ENCODE measurements around the gene CRNKL1. TPM values are rescaled to one million over a fixed set of nuclear protein-coding genes. Genes with fewer than 3 reads are reported as not detected.

CRNKL1 gene
- total and polyA plus RNA-seq, 4 donors: 5.0 to 16.2 (median 7.9) TPM

DNA sequence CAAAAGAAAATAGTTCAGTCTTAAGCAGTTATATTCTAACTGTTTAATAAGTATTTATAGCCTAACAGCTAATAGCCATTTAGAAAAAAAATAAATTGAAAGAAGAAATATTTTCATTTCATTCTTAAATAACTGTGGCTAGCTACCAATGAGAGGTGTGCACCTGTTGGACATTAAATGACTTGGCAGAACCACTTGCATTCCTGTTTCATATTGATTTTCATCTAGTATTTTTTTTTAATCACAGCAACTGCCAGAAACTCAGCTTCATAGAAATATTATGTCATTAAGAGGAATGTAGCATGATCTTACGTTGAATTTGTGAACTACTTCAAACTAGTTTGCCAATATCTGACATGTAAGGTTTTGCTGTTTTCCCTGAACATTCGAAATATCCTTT is 25.0 kb downstream of the CRNKL1 start (continued):
- TF ChIP-seq, protein P1, sequence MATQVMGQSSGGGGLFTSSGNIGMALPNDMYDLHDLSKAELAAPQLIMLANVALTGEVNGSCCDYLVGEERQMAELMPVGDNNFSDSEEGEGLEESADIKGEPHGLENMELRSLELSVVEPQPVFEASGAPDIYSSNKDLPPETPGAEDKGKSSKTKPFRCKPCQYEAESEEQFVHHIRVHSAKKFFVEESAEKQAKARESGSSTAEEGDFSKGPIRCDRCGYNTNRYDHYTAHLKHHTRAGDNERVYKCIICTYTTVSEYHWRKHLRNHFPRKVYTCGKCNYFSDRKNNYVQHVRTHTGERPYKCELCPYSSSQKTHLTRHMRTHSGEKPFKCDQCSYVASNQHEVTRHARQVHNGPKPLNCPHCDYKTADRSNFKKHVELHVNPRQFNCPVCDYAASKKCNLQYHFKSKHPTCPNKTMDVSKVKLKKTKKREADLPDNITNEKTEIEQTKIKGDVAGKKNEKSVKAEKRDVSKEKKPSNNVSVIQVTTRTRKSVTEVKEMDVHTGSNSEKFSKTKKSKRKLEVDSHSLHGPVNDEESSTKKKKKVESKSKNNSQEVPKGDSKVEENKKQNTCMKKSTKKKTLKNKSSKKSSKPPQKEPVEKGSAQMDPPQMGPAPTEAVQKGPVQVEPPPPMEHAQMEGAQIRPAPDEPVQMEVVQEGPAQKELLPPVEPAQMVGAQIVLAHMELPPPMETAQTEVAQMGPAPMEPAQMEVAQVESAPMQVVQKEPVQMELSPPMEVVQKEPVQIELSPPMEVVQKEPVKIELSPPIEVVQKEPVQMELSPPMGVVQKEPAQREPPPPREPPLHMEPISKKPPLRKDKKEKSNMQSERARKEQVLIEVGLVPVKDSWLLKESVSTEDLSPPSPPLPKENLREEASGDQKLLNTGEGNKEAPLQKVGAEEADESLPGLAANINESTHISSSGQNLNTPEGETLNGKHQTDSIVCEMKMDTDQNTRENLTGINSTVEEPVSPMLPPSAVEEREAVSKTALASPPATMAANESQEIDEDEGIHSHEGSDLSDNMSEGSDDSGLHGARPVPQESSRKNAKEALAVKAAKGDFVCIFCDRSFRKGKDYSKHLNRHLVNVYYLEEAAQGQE (IDR thresholded peaks at IDR 0.05): no peak

DNA sequence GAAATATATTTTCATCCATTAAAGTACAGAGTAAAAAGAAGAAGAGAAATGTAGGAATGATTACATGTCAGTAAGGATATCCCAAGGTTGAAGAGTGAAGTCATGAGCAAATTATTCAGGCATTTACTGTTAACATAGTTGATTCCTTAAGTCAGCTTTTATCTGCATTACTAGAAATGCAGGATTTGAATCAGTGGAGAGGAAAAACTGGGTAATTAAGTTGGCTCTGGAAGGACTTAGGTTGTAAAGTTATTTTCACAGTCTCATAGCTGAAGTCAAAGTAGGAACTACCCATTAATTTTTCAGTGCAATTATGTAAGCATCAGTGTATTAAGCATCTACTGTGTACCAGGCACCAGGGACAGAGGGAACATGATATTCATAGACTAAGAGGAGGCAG is 27.3 kb downstream of the CRNKL1 start:
- Histone ChIP-seq H3K27ac (ENCODE audit: low read depth in 1 of 2, low read length in 2 of 2) (no peak overlapping the region), H3K4me3 (ENCODE audit: low read depth in 1 of 3, low read length in 3 of 3) (no peak overlapping the region), H3K36me3 (ENCODE audit: control insufficient read depth in 4 of 4, insufficient read depth in 3 of 4, low read depth in 1 of 4, low read length in 3 of 4) (peaks cover 3 to 11% (median 9%) of the 10 kb centered on the region in 4 donors), H3K9me3 (ENCODE audit: control insufficient read depth in 4 of 4, low read length in 3 of 4) (no peaks in the 10 kb centered on the region), H3K4me1 (ENCODE audit: control insufficient read depth in 4 of 4, insufficient read depth in 4 of 4, low read length in 3 of 4) (peaks cover 0 to 3% (median 0%) of the 10 kb centered on the region in 4 donors), H3K9ac (ENCODE audit: low read depth in 1 of 2, low read length in 2 of 2) (no peak overlapping the region), H3K27me3 (ENCODE audit: control insufficient read depth in 4 of 4, insufficient read depth in 4 of 4, low read length in 3 of 4) (no peaks in the 10 kb centered on the region)
- TF ChIP-seq NR2F2 (IDR thresholded peaks at IDR 0.05) (no peak), RAD21 (IDR thresholded peaks at IDR 0.05) (no peak), EGR1 (IDR thresholded peaks at IDR 0.05; ENCODE audit: low read depth in 2 of 2) (no peak), RXRA (IDR thresholded peaks at IDR 0.05) (no peak), GABPA (IDR thresholded peaks at IDR 0.05 in 1 of 2, conservative IDR thresholded peaks at IDR 0.05 in 1 of 2) (no peak), YY1 (IDR thresholded peaks at IDR 0.05) (no peak), FOXA1 (IDR thresholded peaks at IDR 0.05) (no peak), TAF1 (conservative IDR thresholded peaks at IDR 0.05) (no peak), FOXA2 (IDR thresholded peaks at IDR 0.05) (no peak)
- TF ChIP-seq, protein P2, sequence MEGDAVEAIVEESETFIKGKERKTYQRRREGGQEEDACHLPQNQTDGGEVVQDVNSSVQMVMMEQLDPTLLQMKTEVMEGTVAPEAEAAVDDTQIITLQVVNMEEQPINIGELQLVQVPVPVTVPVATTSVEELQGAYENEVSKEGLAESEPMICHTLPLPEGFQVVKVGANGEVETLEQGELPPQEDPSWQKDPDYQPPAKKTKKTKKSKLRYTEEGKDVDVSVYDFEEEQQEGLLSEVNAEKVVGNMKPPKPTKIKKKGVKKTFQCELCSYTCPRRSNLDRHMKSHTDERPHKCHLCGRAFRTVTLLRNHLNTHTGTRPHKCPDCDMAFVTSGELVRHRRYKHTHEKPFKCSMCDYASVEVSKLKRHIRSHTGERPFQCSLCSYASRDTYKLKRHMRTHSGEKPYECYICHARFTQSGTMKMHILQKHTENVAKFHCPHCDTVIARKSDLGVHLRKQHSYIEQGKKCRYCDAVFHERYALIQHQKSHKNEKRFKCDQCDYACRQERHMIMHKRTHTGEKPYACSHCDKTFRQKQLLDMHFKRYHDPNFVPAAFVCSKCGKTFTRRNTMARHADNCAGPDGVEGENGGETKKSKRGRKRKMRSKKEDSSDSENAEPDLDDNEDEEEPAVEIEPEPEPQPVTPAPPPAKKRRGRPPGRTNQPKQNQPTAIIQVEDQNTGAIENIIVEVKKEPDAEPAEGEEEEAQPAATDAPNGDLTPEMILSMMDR (IDR thresholded peaks at IDR 0.05; ENCODE audit: low read depth, low read length, missing input control): no peak
- TF ChIP-seq, protein P3, sequence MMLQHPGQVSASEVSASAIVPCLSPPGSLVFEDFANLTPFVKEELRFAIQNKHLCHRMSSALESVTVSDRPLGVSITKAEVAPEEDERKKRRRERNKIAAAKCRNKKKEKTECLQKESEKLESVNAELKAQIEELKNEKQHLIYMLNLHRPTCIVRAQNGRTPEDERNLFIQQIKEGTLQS (IDR thresholded peaks at IDR 0.05): no peak
- TF ChIP-seq, protein P4, sequence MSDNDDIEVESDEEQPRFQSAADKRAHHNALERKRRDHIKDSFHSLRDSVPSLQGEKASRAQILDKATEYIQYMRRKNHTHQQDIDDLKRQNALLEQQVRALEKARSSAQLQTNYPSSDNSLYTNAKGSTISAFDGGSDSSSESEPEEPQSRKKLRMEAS (IDR thresholded peaks at IDR 0.05): no peak
- DNase-seq (ENCODE audit: low spot score): no peak

DNA sequence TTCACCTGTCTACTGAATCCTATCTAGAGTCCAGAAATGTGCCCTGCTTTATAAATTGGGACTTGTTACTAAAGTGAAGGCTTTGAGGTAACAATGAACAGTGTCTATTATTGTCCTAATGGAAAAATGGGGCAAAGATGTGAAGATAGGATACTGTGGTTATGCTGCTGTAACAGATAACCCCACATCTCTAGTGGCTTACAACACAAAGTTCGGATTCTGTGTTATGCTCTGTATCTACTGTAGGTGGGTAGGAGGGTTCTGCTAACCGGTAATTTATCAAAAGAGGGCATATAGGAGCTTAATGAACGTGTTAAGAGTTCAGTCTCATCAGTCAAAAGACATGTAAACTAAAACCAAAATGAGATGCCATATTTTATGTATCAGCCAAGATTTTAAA is 28.9 kb downstream of the CRNKL1 start:
- 94% methylated on average over 3 of the region's 3 CpGs for WGBS
- peaks cover 6 to 12% (median 10%) of the 10 kb centered on the region in 4 donors for H3K4me1 ChIP-seq (ENCODE audit: control insufficient read depth in 4 of 4, insufficient read depth in 4 of 4, low read length in 3 of 4)

More for the DNA sequence above, 28.9 kb downstream of the CRNKL1 start:
- H3K36me3 ChIP-seq (ENCODE audit: control insufficient read depth in 4 of 4, insufficient read depth in 3 of 4, low read depth in 1 of 4, low read length in 3 of 4): peaks cover 2 to 11% (median 6%) of the 10 kb centered on the region in 4 donors
- H3K9me3 ChIP-seq (ENCODE audit: control insufficient read depth in 4 of 4, low read length in 3 of 4): no peaks in the 10 kb centered on the region
- H3K27me3 ChIP-seq (ENCODE audit: control insufficient read depth in 4 of 4, insufficient read depth in 4 of 4, low read length in 3 of 4): no peaks in the 10 kb centered on the region
- H3K27ac ChIP-seq (ENCODE audit: low read depth in 1 of 2, low read length in 2 of 2): no peak overlapping the region
- DNase-seq (ENCODE audit: low spot score): no peak
- no peak overlapping the region for H3K9ac ChIP-seq (ENCODE audit: low read depth in 1 of 2, low read length in 2 of 2)
- no peak overlapping the region for H3K4me3 ChIP-seq (ENCODE audit: low read depth in 1 of 3, low read length in 3 of 3)
- no peak for TF ChIP-seq RAD21 (IDR thresholded peaks at IDR 0.05)
